ENCODE data around the gene RBM33.

Gene RBM33

GRCh38 chr7:155620497-155620896 is 24.0 kb upstream of the RBM33 start:
- no peak overlapping the region for H2BK120ac ChIP-seq (ENCODE audit: low read depth, low read length)
- no peak overlapping the region for H3K14ac ChIP-seq (ENCODE audit: low read length)
- H3K4me1 ChIP-seq (ENCODE audit: control insufficient read depth in 2 of 2, insufficient read depth in 1 of 2, low read depth in 1 of 2, low read length in 2 of 2) = peaks cover 3 to 4% of the 10 kb centered on the region in 2 donors
- no peak overlapping the region for H2BK12ac ChIP-seq (ENCODE audit: low read length)
- H3K18ac ChIP-seq (ENCODE audit: low read length) = no peak overlapping the region
- no peak overlapping the region for H2BK15ac ChIP-seq (ENCODE audit: low read length)
- H2BK5ac ChIP-seq (ENCODE audit: low read length) = no peak overlapping the region
- H3K4me2 ChIP-seq (ENCODE audit: insufficient read depth, low read length, poor library complexity, severe bottlenecking) = no peak overlapping the region
- no peak overlapping the region for H3K27ac ChIP-seq (replicated peaks; ENCODE audit: low read length)
- no peaks in the 10 kb centered on the region for H3K36me3 ChIP-seq (replicated peaks in 1 of 2; ENCODE audit: control insufficient read depth in 2 of 2, insufficient read depth in 2 of 2, low read length in 2 of 2)
- no peaks in the 10 kb centered on the region for H3K27me3 ChIP-seq (ENCODE audit: control insufficient read depth in 3 of 3, insufficient read depth in 3 of 3, low read depth in 1 of 3, low read length in 3 of 3)
- peaks cover 0 to 4% of the 10 kb centered on the region in 2 donors for H3K9me3 ChIP-seq (replicated peaks in 1 of 2; ENCODE audit: control insufficient read depth in 2 of 2, insufficient read depth in 1 of 2, low read depth in 1 of 2, low read length in 2 of 2)
- H2AK5ac ChIP-seq (ENCODE audit: low read depth, low read length) = no peak overlapping the region
- H2AFZ ChIP-seq (ENCODE audit: low read length) = no peak overlapping the region
- DNase-seq (ENCODE audit: low spot score) = no peak
- no peaks in the 10 kb centered on the region for H3K79me1 ChIP-seq (ENCODE audit: low read depth, low read length)
- H3K4ac ChIP-seq (ENCODE audit: low read length) = no peak overlapping the region
- H4K8ac ChIP-seq (ENCODE audit: low read depth, low read length) = no peak overlapping the region
- no peak overlapping the region for H3K9ac ChIP-seq (ENCODE audit: low read depth, low read length, poor library complexity)
- H3K4me3 ChIP-seq (ENCODE audit: low read length in 2 of 2) = no peak overlapping the region
- H3K23ac ChIP-seq (ENCODE audit: low read depth, low read length, poor library complexity) = no peak overlapping the region
- no CpG with 5 or more reads among the region's 6 CpGs for WGBS, 2 donors (ENCODE audit: extremely low coverage in 2 of 2, insufficient read length in 2 of 2, insufficient replicate concordance in 1 of 2)
- no peak overlapping the region for H4K91ac ChIP-seq (ENCODE audit: low read depth, low read length, poor library complexity)

GRCh38 chr7:155621418-155621980 is 23.0 kb upstream of the RBM33 start:
- H3K79me1 ChIP-seq (ENCODE audit: low read depth, low read length) = no peaks in the 10 kb centered on the region
- no peak overlapping the region for H2AFZ ChIP-seq (ENCODE audit: low read length)
- peaks cover 3 to 4% of the 10 kb centered on the region in 2 donors for H3K4me1 ChIP-seq (ENCODE audit: control insufficient read depth in 2 of 2, insufficient read depth in 1 of 2, low read depth in 1 of 2, low read length in 2 of 2)
- H3K4ac ChIP-seq (ENCODE audit: low read length) = no peak overlapping the region
- H3K27ac ChIP-seq (replicated peaks; ENCODE audit: low read length) = no peak overlapping the region
- no peak overlapping the region for H3K18ac ChIP-seq (ENCODE audit: low read length)
- no peak overlapping the region for H2BK12ac ChIP-seq (ENCODE audit: low read length)
- H3K9ac ChIP-seq (ENCODE audit: low read depth, low read length, poor library complexity) = no peak overlapping the region
- H2BK120ac ChIP-seq (ENCODE audit: low read depth, low read length) = no peak overlapping the region
- no CpG with 5 or more reads among the region's 10 CpGs for WGBS, 2 donors (ENCODE audit: extremely low coverage in 2 of 2, insufficient read length in 2 of 2, insufficient replicate concordance in 1 of 2)
- H3K36me3 ChIP-seq (replicated peaks in 1 of 2; ENCODE audit: control insufficient read depth in 2 of 2, insufficient read depth in 2 of 2, low read length in 2 of 2) = no peaks in the 10 kb centered on the region
- no peak overlapping the region for H4K91ac ChIP-seq (ENCODE audit: low read depth, low read length, poor library complexity)
- H3K4me2 ChIP-seq (ENCODE audit: insufficient read depth, low read length, poor library complexity, severe bottlenecking) = no peak overlapping the region
- no peak overlapping the region for H2BK15ac ChIP-seq (ENCODE audit: low read length)
- H3K4me3 ChIP-seq (ENCODE audit: low read length in 2 of 2) = no peak overlapping the region
- H3K14ac ChIP-seq (ENCODE audit: low read length) = no peak overlapping the region
- peaks cover 0 to 4% of the 10 kb centered on the region in 2 donors for H3K9me3 ChIP-seq (replicated peaks in 1 of 2; ENCODE audit: control insufficient read depth in 2 of 2, insufficient read depth in 1 of 2, low read depth in 1 of 2, low read length in 2 of 2)
- DNase-seq (ENCODE audit: low spot score) = no peak
- H2AK5ac ChIP-seq (ENCODE audit: low read depth, low read length) = no peak overlapping the region
- H2BK5ac ChIP-seq (ENCODE audit: low read length) = no peak overlapping the region
- no peak overlapping the region for H3K23ac ChIP-seq (ENCODE audit: low read depth, low read length, poor library complexity)
- no peaks in the 10 kb centered on the region for H3K27me3 ChIP-seq (ENCODE audit: control insufficient read depth in 3 of 3, insufficient read depth in 3 of 3, low read depth in 1 of 3, low read length in 3 of 3)
- no peak overlapping the region for H4K8ac ChIP-seq (ENCODE audit: low read depth, low read length)

- H3K36me3 ChIP-seq (replicated peaks in 1 of 2; ENCODE audit: control insufficient read depth in 2 of 2, insufficient read depth in 2 of 2, low read length in 2 of 2) = no peaks in the 10 kb centered on the region
- H3K4ac ChIP-seq (ENCODE audit: low read length) = no peak overlapping the region
- H3K9me3 ChIP-seq (replicated peaks in 1 of 2; ENCODE audit: control insufficient read depth in 2 of 2, insufficient read depth in 1 of 2, low read depth in 1 of 2, low read length in 2 of 2) = peaks cover 1 to 11% of the 10 kb centered on the region in 2 donors
- H2BK15ac ChIP-seq (ENCODE audit: low read length) = no peak overlapping the region
- H3K4me3 ChIP-seq (ENCODE audit: low read length in 2 of 2) = no peak overlapping the region
- no peak overlapping the region for H2AK5ac ChIP-seq (ENCODE audit: low read depth, low read length)
- no peak overlapping the region for H3K14ac ChIP-seq (ENCODE audit: low read length)
- H3K18ac ChIP-seq (ENCODE audit: low read length) = no peak overlapping the region
- H4K91ac ChIP-seq (ENCODE audit: low read depth, low read length, poor library complexity) = no peak overlapping the region
- no peak overlapping the region for H2AFZ ChIP-seq (ENCODE audit: low read length)
- DNase-seq (ENCODE audit: low spot score) = no peak
- no peak overlapping the region for H3K4me2 ChIP-seq (ENCODE audit: insufficient read depth, low read length, poor library complexity, severe bottlenecking)
- H4K8ac ChIP-seq (ENCODE audit: low read depth, low read length) = no peak overlapping the region
- no peak overlapping the region for H3K23ac ChIP-seq (ENCODE audit: low read depth, low read length, poor library complexity)
- H2BK5ac ChIP-seq (ENCODE audit: low read length) = no peak overlapping the region
- no peak overlapping the region for H3K27ac ChIP-seq (replicated peaks; ENCODE audit: low read length)
- H2BK12ac ChIP-seq (ENCODE audit: low read length) = no peak overlapping the region
- no peaks in the 10 kb centered on the region for H3K79me1 ChIP-seq (ENCODE audit: low read depth, low read length)
- no peak overlapping the region for H2BK120ac ChIP-seq (ENCODE audit: low read depth, low read length)
- H3K9ac ChIP-seq (ENCODE audit: low read depth, low read length, poor library complexity) = no peak overlapping the region
- H3K4me1 ChIP-seq (ENCODE audit: control insufficient read depth in 2 of 2, insufficient read depth in 1 of 2, low read depth in 1 of 2, low read length in 2 of 2) = no peaks in the 10 kb centered on the region
- no CpG with 5 or more reads among the region's 6 CpGs for WGBS, 2 donors (ENCODE audit: extremely low coverage in 2 of 2, insufficient read length in 2 of 2, insufficient replicate concordance in 1 of 2)
- no peaks in the 10 kb centered on the region for H3K27me3 ChIP-seq (ENCODE audit: control insufficient read depth in 3 of 3, insufficient read depth in 3 of 3, low read depth in 1 of 3, low read length in 3 of 3)
Observed at GRCh38 chr7:155624412-155624811, 20.0 kb upstream of the RBM33 start.

- no peak overlapping the region for H4K8ac ChIP-seq (ENCODE audit: low read depth, low read length)
- H2AK5ac ChIP-seq (ENCODE audit: low read depth, low read length) = no peak overlapping the region
- no peaks in the 10 kb centered on the region for H3K4me1 ChIP-seq (ENCODE audit: control insufficient read depth in 2 of 2, insufficient read depth in 1 of 2, low read depth in 1 of 2, low read length in 2 of 2)
- no peak overlapping the region for H3K9ac ChIP-seq (ENCODE audit: low read depth, low read length, poor library complexity)
- no peak overlapping the region for H3K18ac ChIP-seq (ENCODE audit: low read length)
- no peak overlapping the region for H3K4ac ChIP-seq (ENCODE audit: low read length)
- no peak overlapping the region for H2BK15ac ChIP-seq (ENCODE audit: low read length)
- no peak overlapping the region for H3K4me3 ChIP-seq (ENCODE audit: low read length in 2 of 2)
- no peak overlapping the region for H3K27ac ChIP-seq (replicated peaks; ENCODE audit: low read length)
- no peak overlapping the region for H3K23ac ChIP-seq (ENCODE audit: low read depth, low read length, poor library complexity)
- peaks cover 1 to 11% of the 10 kb centered on the region in 2 donors for H3K9me3 ChIP-seq (replicated peaks in 1 of 2; ENCODE audit: control insufficient read depth in 2 of 2, insufficient read depth in 1 of 2, low read depth in 1 of 2, low read length in 2 of 2)
- H4K91ac ChIP-seq (ENCODE audit: low read depth, low read length, poor library complexity) = no peak overlapping the region
- H3K79me1 ChIP-seq (ENCODE audit: low read depth, low read length) = no peaks in the 10 kb centered on the region
- no peak overlapping the region for H3K4me2 ChIP-seq (ENCODE audit: insufficient read depth, low read length, poor library complexity, severe bottlenecking)
- H3K36me3 ChIP-seq (replicated peaks in 1 of 2; ENCODE audit: control insufficient read depth in 2 of 2, insufficient read depth in 2 of 2, low read length in 2 of 2) = no peaks in the 10 kb centered on the region
- H2BK12ac ChIP-seq (ENCODE audit: low read length) = no peak overlapping the region
- no peak overlapping the region for H2AFZ ChIP-seq (ENCODE audit: low read length)
- DNase-seq (ENCODE audit: low spot score) = no peak
- no peak overlapping the region for H2BK120ac ChIP-seq (ENCODE audit: low read depth, low read length)
- no CpG with 5 or more reads among the region's 4 CpGs for WGBS, 2 donors (ENCODE audit: extremely low coverage in 2 of 2, insufficient read length in 2 of 2, insufficient replicate concordance in 1 of 2)
- no peaks in the 10 kb centered on the region for H3K27me3 ChIP-seq (ENCODE audit: control insufficient read depth in 3 of 3, insufficient read depth in 3 of 3, low read depth in 1 of 3, low read length in 3 of 3)
- no peak overlapping the region for H3K14ac ChIP-seq (ENCODE audit: low read length)
- no peak overlapping the region for H2BK5ac ChIP-seq (ENCODE audit: low read length)
Observed at GRCh38 chr7:155625557-155625956, 18.9 kb upstream of the RBM33 start.
